GM21528 (cell line): ENCODE measurements around the gene SIX5.

ENCODE experiments used
- ATAC-seq: cut with Tn5 transposase; IDR thresholded peaks from one replicate; pipeline ENCODE4 v1.9.1; 2021; ENCODE audit warnings: mild to moderate bottlenecking, moderate library complexity; ENCODE audit not compliant: unreplicated experiment, low FRiP score

The SIX5 gene

DNA sequence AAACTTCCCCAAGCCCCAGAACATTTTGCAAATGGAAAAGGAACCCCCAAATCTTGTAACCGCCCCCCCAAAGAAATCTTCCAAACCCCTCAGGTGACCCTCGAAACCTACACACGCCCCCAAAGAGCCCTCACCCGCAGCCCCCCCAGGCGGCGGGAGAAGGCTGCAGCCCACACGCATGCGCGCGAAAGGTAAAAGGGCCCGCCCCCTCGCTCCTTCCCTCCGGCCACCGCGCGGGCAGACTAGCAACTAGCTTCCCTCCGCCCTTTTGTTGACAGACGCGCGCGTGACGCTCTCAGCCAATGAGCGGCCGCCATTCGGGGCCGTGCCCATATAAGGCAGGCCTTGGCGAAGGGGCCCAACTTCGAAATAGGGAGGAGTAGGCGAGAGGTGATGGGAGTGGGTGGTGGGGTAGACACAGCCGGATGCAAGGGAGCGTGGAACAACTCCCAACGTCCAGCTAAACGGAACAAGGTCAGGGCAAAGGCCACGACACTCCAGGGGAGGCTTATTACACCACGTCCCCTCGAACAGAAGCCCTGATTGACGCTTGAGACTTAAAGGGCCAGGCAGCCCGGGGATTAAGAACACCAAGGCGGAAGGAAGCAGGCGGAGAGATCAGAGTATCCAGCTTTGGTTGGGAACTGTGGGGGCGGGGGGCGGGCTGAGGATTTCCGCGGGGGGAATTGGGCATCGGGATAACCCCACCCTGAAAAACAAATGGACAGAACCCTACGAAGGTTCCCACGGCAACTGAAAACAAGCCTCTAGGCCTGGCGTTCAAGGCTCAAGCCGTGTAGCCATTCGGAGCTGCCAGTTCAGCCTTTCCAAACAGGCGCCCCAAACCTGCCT lies 51.7 kb downstream of the SIX5 start:
- peak; percentile 88 for ATAC-seq

DNA sequence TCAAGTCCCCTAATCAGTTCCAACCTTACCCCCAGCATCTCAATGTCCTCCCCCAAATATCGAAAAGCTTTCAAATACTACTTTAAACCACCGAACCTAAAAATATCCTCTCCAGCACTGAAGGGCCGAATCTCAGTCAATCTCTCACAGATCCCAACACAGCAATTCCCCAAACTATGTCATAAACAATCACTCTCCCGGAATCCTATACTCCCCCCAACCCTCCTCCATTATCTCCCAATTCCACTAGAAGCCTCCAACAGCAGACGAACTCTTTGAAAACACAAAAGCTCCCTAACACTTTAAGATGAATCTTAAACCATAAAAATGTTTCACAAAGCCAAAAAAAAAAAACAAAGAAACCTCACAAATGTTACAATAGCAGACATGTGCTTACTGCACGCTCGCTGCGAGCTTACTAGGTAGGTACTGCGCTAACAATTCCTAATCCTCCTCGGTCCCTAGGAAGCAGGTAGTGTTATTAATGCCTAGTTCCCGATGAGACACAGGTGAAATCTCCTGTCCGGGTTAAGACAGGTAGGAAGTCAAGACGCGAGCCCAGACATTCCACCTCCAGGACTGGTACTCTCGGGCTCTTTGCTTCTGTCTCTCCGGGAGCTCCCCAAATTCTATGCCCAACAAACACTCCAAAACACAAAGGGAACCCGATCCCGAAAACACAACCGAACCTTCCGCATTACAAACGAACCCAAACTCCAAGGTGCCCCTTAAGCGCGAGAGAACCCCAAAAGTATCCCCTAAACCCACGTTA lies 52.5 kb downstream of the SIX5 start:
- no peak for ATAC-seq

DNA sequence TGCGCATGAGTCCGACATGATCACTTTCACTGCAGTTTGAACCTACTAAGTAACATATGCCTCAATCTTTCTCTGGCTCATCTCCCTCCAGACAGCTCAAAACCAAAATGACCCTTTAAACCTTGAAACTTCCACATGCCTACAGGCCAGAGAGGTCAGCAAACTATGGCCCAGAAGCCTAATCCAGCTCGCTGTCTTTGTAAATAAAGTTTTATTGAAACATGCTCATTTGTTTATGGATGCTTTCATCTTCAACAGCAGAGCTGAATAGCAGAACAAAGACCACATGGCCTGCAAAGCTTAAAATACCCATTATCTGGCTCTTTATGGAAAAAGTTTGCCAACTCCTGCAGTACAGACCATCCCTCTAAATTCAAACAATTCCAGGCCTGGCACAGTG lies 53.9 kb downstream of the SIX5 start:
- ATAC-seq = no peak
